ENCODE measurements around the gene ADGRB2. TPM values are rescaled to one million over a fixed set of nuclear protein-coding genes. Genes with fewer than 3 reads are reported as not detected.

Gene ADGRB2
- total RNA-seq, 1 donor from 2014 or later: 7.1 TPM

DNA sequence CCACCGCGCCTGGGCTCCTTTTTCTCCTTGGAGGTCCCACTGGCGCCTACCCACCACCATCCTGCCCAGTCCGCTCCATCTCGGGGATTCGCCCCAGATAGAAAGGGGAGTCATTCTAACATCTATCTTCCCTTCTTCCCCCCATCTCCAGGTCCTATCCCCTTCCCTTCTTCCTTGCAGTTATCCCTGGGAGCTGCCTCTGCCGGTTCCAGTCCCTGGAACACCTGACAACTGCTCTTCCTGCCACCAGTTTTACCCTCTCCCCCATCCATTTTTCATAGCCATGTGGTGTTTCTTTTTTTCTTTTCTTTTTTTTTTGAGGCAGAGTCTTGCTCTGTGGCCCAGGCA is 48.3 kb downstream of the ADGRB2 start:
- Histone ChIP-seq H2AFZ (replicated peaks) (no peak overlapping the region), H3K4me3 (peak overlapping the region; percentile 50), H3K9me3 (ENCODE audit: low read depth) (no peaks in the 10 kb centered on the region), H3K36me3 (no peaks in the 10 kb centered on the region), H4K20me1 (ENCODE audit: low read depth) (no peaks in the 10 kb centered on the region), H3K27ac (no peak overlapping the region), H3K79me2 (ENCODE audit: low read depth) (no peaks in the 10 kb centered on the region), H3K27me3 (no peaks in the 10 kb centered on the region), H3K4me1 (peaks cover 4% of the 10 kb centered on the region), H3K9ac (no peak overlapping the region), H3K4me2 (peak overlapping the region; percentile 87), H3F3A (ENCODE audit: low read depth) (peaks cover 16% of the 10 kb centered on the region)
- H3K36me3 Mint-ChIP-seq: no peaks in the 10 kb centered on the region
- H3K27me3 Mint-ChIP-seq (ENCODE audit: insufficient read depth, low read depth): peaks cover 15% of the 10 kb centered on the region
- DNase-seq (ENCODE audit: low spot score): no peak
- H3K4me1 Mint-ChIP-seq: peaks cover 31% of the 10 kb centered on the region
- H3K9me3 Mint-ChIP-seq: no peaks in the 10 kb centered on the region
- TF ChIP-seq, protein P1, sequence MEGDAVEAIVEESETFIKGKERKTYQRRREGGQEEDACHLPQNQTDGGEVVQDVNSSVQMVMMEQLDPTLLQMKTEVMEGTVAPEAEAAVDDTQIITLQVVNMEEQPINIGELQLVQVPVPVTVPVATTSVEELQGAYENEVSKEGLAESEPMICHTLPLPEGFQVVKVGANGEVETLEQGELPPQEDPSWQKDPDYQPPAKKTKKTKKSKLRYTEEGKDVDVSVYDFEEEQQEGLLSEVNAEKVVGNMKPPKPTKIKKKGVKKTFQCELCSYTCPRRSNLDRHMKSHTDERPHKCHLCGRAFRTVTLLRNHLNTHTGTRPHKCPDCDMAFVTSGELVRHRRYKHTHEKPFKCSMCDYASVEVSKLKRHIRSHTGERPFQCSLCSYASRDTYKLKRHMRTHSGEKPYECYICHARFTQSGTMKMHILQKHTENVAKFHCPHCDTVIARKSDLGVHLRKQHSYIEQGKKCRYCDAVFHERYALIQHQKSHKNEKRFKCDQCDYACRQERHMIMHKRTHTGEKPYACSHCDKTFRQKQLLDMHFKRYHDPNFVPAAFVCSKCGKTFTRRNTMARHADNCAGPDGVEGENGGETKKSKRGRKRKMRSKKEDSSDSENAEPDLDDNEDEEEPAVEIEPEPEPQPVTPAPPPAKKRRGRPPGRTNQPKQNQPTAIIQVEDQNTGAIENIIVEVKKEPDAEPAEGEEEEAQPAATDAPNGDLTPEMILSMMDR (IDR thresholded peaks at IDR 0.05): peak; percentile 3
- TF ChIP-seq EZH2 (IDR thresholded peaks at IDR 0.05) (no peak), EZH2phosphoT487 (IDR thresholded peaks at IDR 0.05) (no peak)
- peak overlapping the region; percentile 42 for H3K4me3 Mint-ChIP-seq
- no peak overlapping the region for H3K27ac Mint-ChIP-seq

DNA sequence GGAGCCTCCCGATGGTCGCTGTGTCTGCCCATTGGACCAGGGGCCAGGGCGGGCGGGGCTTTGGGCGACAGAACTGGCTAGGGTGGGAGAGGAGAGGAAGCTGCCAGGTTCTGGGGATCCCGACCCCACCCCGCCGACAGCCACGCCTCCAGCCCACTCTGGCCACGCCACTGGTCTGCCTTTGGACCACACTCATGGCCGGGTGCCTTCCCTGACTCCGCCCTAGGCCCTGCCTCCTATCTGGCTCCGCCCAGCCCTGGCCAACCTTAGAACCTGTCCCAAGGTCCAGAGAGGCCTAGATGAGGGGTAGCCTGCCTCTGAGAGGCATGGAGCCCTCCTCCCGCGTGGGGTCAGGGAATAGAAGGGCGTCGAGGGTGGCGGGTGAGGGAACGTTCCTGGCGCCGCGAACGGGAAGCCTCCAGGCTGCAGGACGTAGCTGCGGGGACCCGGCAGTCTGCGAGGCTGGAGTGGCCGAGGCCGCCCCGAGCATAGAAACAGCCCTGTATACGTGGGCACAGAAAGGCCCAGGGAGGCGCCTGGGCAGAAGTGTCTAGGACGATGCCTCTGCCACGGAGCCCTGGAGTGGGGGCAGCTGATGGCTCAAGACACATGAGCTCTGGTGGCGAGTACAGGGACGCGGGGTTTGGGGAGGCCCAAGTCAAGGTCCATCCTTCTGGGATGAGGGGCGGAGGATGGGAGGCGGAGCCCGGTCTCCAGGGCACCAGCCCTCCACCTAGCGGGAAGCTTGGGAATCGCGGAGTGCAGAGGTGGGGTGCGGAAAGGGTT is 48.9 kb downstream of the ADGRB2 start:
- H4K20me1 ChIP-seq (ENCODE audit: low read depth): no peaks in the 10 kb centered on the region
- peak overlapping the region; percentile 87 for H3K4me2 ChIP-seq
- H3K27me3 ChIP-seq: no peaks in the 10 kb centered on the region
- H2AFZ ChIP-seq (replicated peaks): peak overlapping the region; percentile 89
- peak; percentile 93 for DNase-seq (ENCODE audit: low spot score)
- no peak for TF ChIP-seq EZH2phosphoT487 (IDR thresholded peaks at IDR 0.05)
- TF ChIP-seq, protein P1 (IDR thresholded peaks at IDR 0.05): peak; percentile 73
- H3K4me1 ChIP-seq: peaks cover 4% of the 10 kb centered on the region
- H3K9me3 Mint-ChIP-seq: no peaks in the 10 kb centered on the region
- peaks cover 31% of the 10 kb centered on the region for H3K4me1 Mint-ChIP-seq
- no peaks in the 10 kb centered on the region for H3K36me3 ChIP-seq
- H3K4me3 Mint-ChIP-seq: peak overlapping the region; percentile 83
- H3K4me3 ChIP-seq: peak overlapping the region; percentile 50
- peaks cover 16% of the 10 kb centered on the region for H3F3A ChIP-seq (ENCODE audit: low read depth)
- H3K9ac ChIP-seq: no peak overlapping the region
- no peaks in the 10 kb centered on the region for H3K9me3 ChIP-seq (ENCODE audit: low read depth)
- H3K27me3 Mint-ChIP-seq (ENCODE audit: insufficient read depth, low read depth): peaks cover 13% of the 10 kb centered on the region
- peak overlapping the region; percentile 14 for H3K27ac ChIP-seq
- H3K27ac Mint-ChIP-seq: peak overlapping the region; percentile 81
- no peaks in the 10 kb centered on the region for H3K79me2 ChIP-seq (ENCODE audit: low read depth)
- H3K36me3 Mint-ChIP-seq: no peaks in the 10 kb centered on the region

DNA sequence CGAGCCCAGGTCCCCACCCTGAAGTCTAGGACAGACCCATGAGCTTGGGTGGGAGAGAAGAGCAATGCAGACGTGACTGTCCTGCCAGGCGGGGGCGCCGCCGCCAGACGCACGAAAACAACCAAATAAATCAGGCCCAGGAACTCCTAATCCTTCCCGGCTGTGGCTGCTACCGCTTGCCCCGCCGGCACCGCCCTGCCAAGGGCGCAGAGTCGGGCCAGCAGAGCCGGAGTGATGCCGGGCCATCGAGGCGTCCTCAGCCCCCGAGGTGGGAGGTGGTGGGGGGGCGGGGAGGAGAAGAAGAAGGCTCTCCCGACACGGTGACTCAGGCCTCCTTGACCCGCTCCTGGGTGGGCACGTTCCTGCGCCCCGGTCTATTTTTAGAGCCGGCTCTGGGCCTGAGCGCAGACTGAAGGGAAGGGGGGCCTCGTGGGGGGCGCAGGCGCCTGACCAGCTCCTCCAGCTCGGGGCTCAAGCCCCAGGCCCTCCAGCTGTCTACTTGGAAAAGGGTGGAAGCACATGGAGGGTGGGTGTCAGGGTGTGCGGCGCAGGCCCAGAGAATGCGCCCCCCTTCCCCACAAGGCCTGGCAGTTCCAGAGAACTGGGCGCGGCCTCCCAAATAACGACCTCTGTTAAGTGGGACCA is 49.6 kb downstream of the ADGRB2 start:
- Histone ChIP-seq H3K27me3 (no peaks in the 10 kb centered on the region), H3K79me2 (ENCODE audit: low read depth) (no peaks in the 10 kb centered on the region), H3K9me3 (ENCODE audit: low read depth) (no peaks in the 10 kb centered on the region), H3K27ac (no peak overlapping the region), H4K20me1 (ENCODE audit: low read depth) (no peaks in the 10 kb centered on the region), H3K4me1 (peaks cover 4% of the 10 kb centered on the region), H3K4me2 (peak overlapping the region; percentile 87), H3F3A (ENCODE audit: low read depth) (peaks cover 16% of the 10 kb centered on the region), H3K36me3 (no peaks in the 10 kb centered on the region), H3K4me3 (peak overlapping the region; percentile 50), H2AFZ (replicated peaks) (peak overlapping the region; percentile 86), H3K9ac (no peak overlapping the region)
- H3K27ac Mint-ChIP-seq: no peak overlapping the region
- H3K9me3 Mint-ChIP-seq: no peaks in the 10 kb centered on the region
- TF ChIP-seq EZH2phosphoT487 (IDR thresholded peaks at IDR 0.05): no peak
- TF ChIP-seq, protein P1 (IDR thresholded peaks at IDR 0.05): peak; percentile 63
- TF ChIP-seq EZH2 (IDR thresholded peaks at IDR 0.05): peak; percentile 39
- H3K36me3 Mint-ChIP-seq: no peaks in the 10 kb centered on the region
- peak; percentile 88 for DNase-seq (ENCODE audit: low spot score)
- H3K4me3 Mint-ChIP-seq: peak overlapping the region; percentile 76
- H3K27me3 Mint-ChIP-seq (ENCODE audit: insufficient read depth, low read depth): peaks cover 13% of the 10 kb centered on the region
- H3K4me1 Mint-ChIP-seq: peaks cover 31% of the 10 kb centered on the region
